Measurements from ENCODE around the gene PIP5KL1. TPM values are rescaled to one million over a fixed set of nuclear protein-coding genes. Genes with fewer than 3 reads are reported as not detected.
A peak's percentile ranks its signal among the peaks of the same experiment; 100 is the strongest.

The PIP5KL1 gene
- total RNA-seq, 3 donors from 2014 or later (not counting 1 experiment from before 2014, with no cell fraction given), result 0.52 to 1.4 (median 0.97) TPM

- Mint-ChIP-seq H3K27me3 (ENCODE audit: low read depth in 2 of 2) (no peaks in the 10 kb centered on the region), H3K27ac (no peak overlapping the region), H3K36me3 (no peaks in the 10 kb centered on the region), H3K9me3 (no peaks in the 10 kb centered on the region), H3K4me1 (peaks cover 0 to 14% of the 10 kb centered on the region in 2 donors), H3K4me3 (no peak overlapping the region)
- intact Hi-C loops (cut with micrococcal nuclease), result no loop called here
- ATAC-seq, result no peak
- H3K27ac ChIP-seq (ENCODE audit: low read length), result no peak overlapping the region
- peaks cover 16% of the 10 kb centered on the region for H3K4me1 ChIP-seq (ENCODE audit: control insufficient read depth, insufficient read depth, low read length)
- DNase-seq, result no peak
- TF ChIP-seq CTCF (IDR thresholded peaks at IDR 0.05), result no peak
- H3K4me3 ChIP-seq (ENCODE audit: low read length), result no peak overlapping the region
- peaks cover 32% of the 10 kb centered on the region for H3K36me3 ChIP-seq (ENCODE audit: control insufficient read depth, insufficient read depth, low read length)
- no peaks in the 10 kb centered on the region for H3K27me3 ChIP-seq (ENCODE audit: control insufficient read depth, insufficient read depth, low read length)
- 96% methylated on average over 24 of the region's 24 CpGs for WGBS (ENCODE audit: insufficient coverage)
- H3K9me3 ChIP-seq (ENCODE audit: control insufficient read depth, insufficient read depth, low read length), result no peaks in the 10 kb centered on the region
Observed at GRCh38 chr9:127945338-127945737, 14.8 kb upstream of the PIP5KL1 start.

DNA sequence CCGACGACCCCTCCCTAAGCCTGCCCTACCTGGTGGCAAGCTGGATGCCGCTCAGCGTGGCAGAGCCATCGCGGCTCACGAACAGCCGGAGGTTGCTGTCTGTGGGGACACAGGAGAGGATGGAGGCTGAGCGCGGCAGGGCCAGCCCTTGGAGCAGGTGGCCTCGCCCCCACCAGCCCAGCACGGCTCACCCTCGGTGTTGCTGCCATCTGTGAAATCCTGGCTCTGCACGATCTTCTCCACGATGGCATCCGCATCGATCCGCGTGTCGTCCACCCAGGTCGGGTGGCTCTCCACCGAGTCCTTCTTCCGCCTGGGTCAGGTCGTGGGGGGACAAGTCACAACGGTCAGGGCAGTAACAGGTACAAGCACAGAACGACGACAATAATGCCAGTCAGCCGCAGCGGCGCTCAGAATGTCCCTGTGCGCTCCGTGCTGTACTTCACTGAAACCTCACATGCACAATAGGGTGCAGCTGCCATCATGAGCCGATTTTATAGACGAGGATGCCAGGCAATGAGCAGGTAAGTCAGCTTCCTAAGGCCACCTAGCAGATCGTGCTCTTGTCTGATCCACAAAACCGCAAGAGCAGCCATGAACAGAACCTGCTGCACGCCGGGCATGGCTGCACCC lies 14.1 kb upstream of the PIP5KL1 start:
- intact Hi-C loops (cut with micrococcal nuclease), result loop anchor here (5.0 kb wide), 1 partner anchor 173 kb away; no protein-coding TSS in a partner anchor
- DNase-seq, result no peak
- 96% methylated on average over 38 of the region's 38 CpGs for WGBS (ENCODE audit: insufficient coverage)
- no peak overlapping the region for H3K4me3 Mint-ChIP-seq
- peaks cover 0 to 14% of the 10 kb centered on the region in 2 donors for H3K4me1 Mint-ChIP-seq
- Histone ChIP-seq H3K4me1 (ENCODE audit: control insufficient read depth, insufficient read depth, low read length) (peaks cover 16% of the 10 kb centered on the region), H3K36me3 (ENCODE audit: control insufficient read depth, insufficient read depth, low read length) (peaks cover 32% of the 10 kb centered on the region), H3K27ac (ENCODE audit: low read length) (no peak overlapping the region), H3K4me3 (ENCODE audit: low read length) (no peak overlapping the region), H3K9me3 (ENCODE audit: control insufficient read depth, insufficient read depth, low read length) (no peaks in the 10 kb centered on the region), H3K27me3 (ENCODE audit: control insufficient read depth, insufficient read depth, low read length) (no peaks in the 10 kb centered on the region)
- TF ChIP-seq CTCF (IDR thresholded peaks at IDR 0.05), result no peak
- H3K36me3 Mint-ChIP-seq, result no peaks in the 10 kb centered on the region
- no peak for ATAC-seq
- no peaks in the 10 kb centered on the region for H3K9me3 Mint-ChIP-seq
- H3K27ac Mint-ChIP-seq, result no peak overlapping the region
- no peaks in the 10 kb centered on the region for H3K27me3 Mint-ChIP-seq (ENCODE audit: low read depth in 2 of 2)

DNA sequence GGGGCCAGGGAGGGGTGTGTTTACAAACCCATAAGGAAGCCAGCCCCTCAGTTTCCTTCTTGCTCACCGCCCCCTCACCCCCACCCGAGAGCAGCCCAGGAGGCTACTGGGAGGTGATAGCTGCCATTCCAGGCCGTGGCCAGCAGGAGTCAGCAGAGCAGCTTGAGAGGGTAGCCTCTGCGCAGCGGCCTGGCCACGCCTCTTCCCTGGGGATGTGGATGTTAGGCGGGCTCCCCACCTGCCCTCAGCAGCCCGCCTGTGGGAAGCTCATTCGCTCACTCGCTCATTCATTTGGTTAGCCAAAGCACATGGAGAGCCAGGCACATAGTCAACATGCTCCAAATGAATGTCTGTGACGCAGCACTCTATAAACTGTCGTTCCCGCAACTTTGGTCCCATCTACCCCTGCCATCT lies 13.2 kb upstream of the PIP5KL1 start:
- Histone ChIP-seq H3K4me1 (ENCODE audit: control insufficient read depth, insufficient read depth, low read length) (peaks cover 16% of the 10 kb centered on the region), H3K36me3 (ENCODE audit: control insufficient read depth, insufficient read depth, low read length) (peaks cover 31% of the 10 kb centered on the region), H3K9me3 (ENCODE audit: control insufficient read depth, insufficient read depth, low read length) (no peaks in the 10 kb centered on the region), H3K4me3 (ENCODE audit: low read length) (no peak overlapping the region), H3K27ac (ENCODE audit: low read length) (no peak overlapping the region), H3K27me3 (ENCODE audit: control insufficient read depth, insufficient read depth, low read length) (no peaks in the 10 kb centered on the region)
- H3K27ac Mint-ChIP-seq, result no peak overlapping the region
- DNase-seq (peak; percentile 66 to 88), ATAC-seq (peak; percentile 79 to 93 (median 88))
- TF ChIP-seq CTCF (IDR thresholded peaks at IDR 0.05), result peak; percentile 73
- no peak overlapping the region for H3K4me3 Mint-ChIP-seq
- peaks cover 0 to 14% of the 10 kb centered on the region in 2 donors for H3K4me1 Mint-ChIP-seq
- intact Hi-C loops (cut with micrococcal nuclease), result loop anchor here (1.0 to 5.0 kb wide), 2 partner anchors 92 to 174 kb away; no protein-coding TSS in a partner anchor
- no peaks in the 10 kb centered on the region for H3K9me3 Mint-ChIP-seq
- WGBS (ENCODE audit: insufficient coverage), result 38% methylated on average over 12 of the region's 13 CpGs
- H3K36me3 Mint-ChIP-seq, result no peaks in the 10 kb centered on the region
- H3K27me3 Mint-ChIP-seq (ENCODE audit: low read depth in 2 of 2), result no peaks in the 10 kb centered on the region
